BLaER1 treated with 17β-estradiol and CSF1 and Interleukin-3, amounts not matched to agents 10 nM and 100 nM (cell line): ENCODE measurements around the gene PDHA1.
A peak's percentile ranks its signal among the peaks of the same experiment; 100 is the strongest.

Experiments used
- H3K27ac ChIP-seq, 11 experiments: shearing (Covaris generic); formaldehyde crosslinking; 2 replicates each; pipeline ENCODE4 v1.8.1; 2022
- H3K27me3 ChIP-seq, 11 experiments: shearing (Covaris generic); formaldehyde crosslinking; 2 replicates each; pipeline ENCODE4 v1.8.1; 2022
- H3K36me3 ChIP-seq, 11 experiments: shearing (Covaris generic); formaldehyde crosslinking; 2 replicates each; pipeline ENCODE4 v1.8.1; 2022
- H3K4me1 ChIP-seq, 10 experiments: shearing (Covaris generic); formaldehyde crosslinking; 2 replicates each; pipeline ENCODE4 v1.8.1; 2022
- H3K4me2 ChIP-seq, 11 experiments: shearing (Covaris generic); formaldehyde crosslinking; 2 replicates each; pipeline ENCODE4 v1.8.1; 2022
- H3K4me3 ChIP-seq, 10 experiments: shearing (Covaris generic); formaldehyde crosslinking; 2 replicates each; pipeline ENCODE4 v1.8.1; 2022
- H3K9ac ChIP-seq, 11 experiments: shearing (Covaris generic); formaldehyde crosslinking; 2 replicates each; pipeline ENCODE4 v1.8.1; 2022
- H3K9me3 ChIP-seq, 11 experiments: shearing (Covaris generic); formaldehyde crosslinking; replicated peaks in 1 of 11; 2 replicates each; pipeline ENCODE4 v1.8.1; 2022
- H4K20me1 ChIP-seq, 11 experiments: shearing (Covaris generic); formaldehyde crosslinking; 2 replicates each; pipeline ENCODE4 v1.8.1; 2022
- Cebpa-rat ChIP-seq, 11 experiments: shearing (Covaris generic); IDR thresholded peaks; 2 replicates each; pipeline ENCODE4 v1.8.1; 2022

Gene PDHA1

GRCh38 chrX:19361701-19362100 lies 18.0 kb downstream of the PDHA1 start:
- no peak overlapping the region for H3K4me3 ChIP-seq
- no peak overlapping the region for H3K9ac ChIP-seq
- TF ChIP-seq Cebpa-rat (IDR thresholded peaks at IDR 0.05): no peak
- H3K4me1 ChIP-seq: no peaks in the 10 kb centered on the region
- no peak overlapping the region for H3K4me2 ChIP-seq
- peaks cover 0 to 13% (median 0%) of the 10 kb centered on the region in 11 experiments; a peak in 4 of 22 replicates for H4K20me1 ChIP-seq
- H3K27ac ChIP-seq: no peak overlapping the region
- peaks cover 0 to 8% (median 0%) of the 10 kb centered on the region in 11 experiments; a peak in 3 of 22 replicates for H3K9me3 ChIP-seq
- H3K36me3 ChIP-seq: peaks cover 45 to 98% (median 80%) of the 10 kb centered on the region in 11 experiments
- peaks cover 0 to 3% (median 0%) of the 10 kb centered on the region in 11 experiments; a peak in 1 of 22 replicates for H3K27me3 ChIP-seq

GRCh38 chrX:19368576-19368975 lies 24.8 kb downstream of the PDHA1 start:
- H3K4me1 ChIP-seq: peaks cover 0 to 13% (median 6%) of the 10 kb centered on the region in 10 experiments; a peak in 16 of 20 replicates
- peaks cover 0 to 8% (median 0%) of the 10 kb centered on the region in 11 experiments; a peak in 3 of 22 replicates for H3K9me3 ChIP-seq
- H3K36me3 ChIP-seq: peaks cover 0 to 33% (median 16%) of the 10 kb centered on the region in 11 experiments; a peak in 14 of 22 replicates
- H3K9ac ChIP-seq: no peak overlapping the region
- H3K4me2 ChIP-seq: no peak overlapping the region
- TF ChIP-seq Cebpa-rat (IDR thresholded peaks at IDR 0.05): no peak
- H3K4me3 ChIP-seq: no peak overlapping the region
- no peaks in the 10 kb centered on the region for H4K20me1 ChIP-seq
- H3K27ac ChIP-seq: no peak overlapping the region
- H3K27me3 ChIP-seq: no peaks in the 10 kb centered on the region

- no peaks in the 10 kb centered on the region for H4K20me1 ChIP-seq
- H3K27me3 ChIP-seq: peaks cover 0 to 5% (median 0%) of the 10 kb centered on the region in 11 experiments; a peak in 2 of 22 replicates
- no peak overlapping the region for H3K27ac ChIP-seq
- H3K4me3 ChIP-seq: no peak overlapping the region
- no peak for TF ChIP-seq Cebpa-rat (IDR thresholded peaks at IDR 0.05)
- no peak overlapping the region for H3K9ac ChIP-seq
- peaks cover 0 to 15% (median 7%) of the 10 kb centered on the region in 10 experiments; a peak in 16 of 20 replicates for H3K4me1 ChIP-seq
- peaks cover 0 to 8% (median 0%) of the 10 kb centered on the region in 11 experiments; a peak in 3 of 22 replicates for H3K9me3 ChIP-seq
- peaks cover 0 to 24% (median 10%) of the 10 kb centered on the region in 11 experiments; a peak in 8 of 22 replicates for H3K36me3 ChIP-seq
- H3K4me2 ChIP-seq: no peak overlapping the region
These were observed 26.3 kb downstream of the PDHA1 start for GRCh38 chrX:19370061-19370460.

- Histone ChIP-seq H3K9ac (peak overlapping the region in 10 of 11 experiments; percentile 62 to 78 (median 72); a peak in 19 of 22 replicates), H3K4me2 (peak overlapping the region; percentile 83 to 94 (median 87))
These were observed 28.4 kb downstream of the PDHA1 start for GRCh38 chrX:19372170-19372546.

GRCh38 chrX:19372547-19373331 lies 29.0 kb downstream of the PDHA1 start:
- Histone ChIP-seq H4K20me1 (no peaks in the 10 kb centered on the region), H3K27me3 (peaks cover 0 to 5% (median 0%) of the 10 kb centered on the region in 11 experiments; a peak in 2 of 22 replicates), H3K36me3 (peaks cover 0 to 7% (median 0%) of the 10 kb centered on the region in 11 experiments; a peak in 2 of 22 replicates), H3K9me3 (peaks cover 0 to 2% (median 0%) of the 10 kb centered on the region in 11 experiments; a peak in 1 of 22 replicates), H3K4me1 (peaks cover 0 to 15% (median 7%) of the 10 kb centered on the region in 10 experiments; a peak in 16 of 20 replicates), H3K9ac (peak overlapping the region in 10 of 11 experiments; percentile 62 to 78 (median 72); a peak in 20 of 22 replicates), H3K27ac (peak overlapping the region in 10 of 11 experiments; percentile 40 to 76 (median 72); a peak in 18 of 22 replicates), H3K4me2 (peak overlapping the region; percentile 83 to 94 (median 87)), H3K4me3 (peak overlapping the region; percentile 41 to 70 (median 57))
- TF ChIP-seq Cebpa-rat (IDR thresholded peaks at IDR 0.05): no peak

More at GRCh38 chrX:19372170-19372546, 28.4 kb downstream of the PDHA1 start:
- Histone ChIP-seq H3K4me3 (peak overlapping the region; percentile 41 to 70 (median 57)), H3K27ac (peak overlapping the region in 10 of 11 experiments; percentile 40 to 76 (median 72); a peak in 17 of 22 replicates), H4K20me1 (no peaks in the 10 kb centered on the region), H3K36me3 (peaks cover 0 to 7% (median 0%) of the 10 kb centered on the region in 11 experiments; a peak in 2 of 22 replicates), H3K4me1 (peaks cover 0 to 15% (median 7%) of the 10 kb centered on the region in 10 experiments; a peak in 16 of 20 replicates), H3K9me3 (no peaks in the 10 kb centered on the region), H3K27me3 (peaks cover 0 to 5% (median 0%) of the 10 kb centered on the region in 11 experiments; a peak in 2 of 22 replicates)
- TF ChIP-seq Cebpa-rat (IDR thresholded peaks at IDR 0.05): no peak

GRCh38 chrX:19373351-19373891 lies 29.7 kb downstream of the PDHA1 start:
- Histone ChIP-seq H3K27me3 (peaks cover 0 to 5% (median 0%) of the 10 kb centered on the region in 11 experiments; a peak in 2 of 22 replicates), H3K9ac (peak overlapping the region in 6 of 11 experiments; percentile 18 to 48 (median 40); a peak in 5 of 22 replicates), H3K36me3 (peaks cover 0 to 7% (median 0%) of the 10 kb centered on the region in 11 experiments; a peak in 2 of 22 replicates), H4K20me1 (no peaks in the 10 kb centered on the region), H3K27ac (peak overlapping the region in 8 of 11 experiments; percentile 27 to 67 (median 45); a peak in 15 of 22 replicates), H3K4me2 (peak overlapping the region; percentile 57 to 73 (median 62)), H3K4me1 (peaks cover 0 to 15% (median 7%) of the 10 kb centered on the region in 10 experiments; a peak in 16 of 20 replicates), H3K9me3 (peaks cover 0 to 8% (median 1%) of the 10 kb centered on the region in 11 experiments; a peak in 4 of 22 replicates), H3K4me3 (peak overlapping the region in 5 of 10 experiments; percentile 10 to 70 (median 32); a peak in 5 of 20 replicates)
- TF ChIP-seq Cebpa-rat (IDR thresholded peaks at IDR 0.05): no peak

GRCh38 chrX:19375546-19375945 lies 31.8 kb downstream of the PDHA1 start:
- H4K20me1 ChIP-seq: no peaks in the 10 kb centered on the region
- no peaks in the 10 kb centered on the region for H3K36me3 ChIP-seq
- H3K4me2 ChIP-seq: no peak overlapping the region
- peaks cover 0 to 5% (median 0%) of the 10 kb centered on the region in 11 experiments; a peak in 2 of 22 replicates for H3K27me3 ChIP-seq
- H3K4me1 ChIP-seq: peaks cover 0 to 15% (median 6%) of the 10 kb centered on the region in 10 experiments; a peak in 16 of 20 replicates
- no peak overlapping the region for H3K27ac ChIP-seq
- H3K4me3 ChIP-seq: no peak overlapping the region
- H3K9me3 ChIP-seq: peaks cover 0 to 12% (median 4%) of the 10 kb centered on the region in 11 experiments; a peak in 5 of 22 replicates
- H3K9ac ChIP-seq: no peak overlapping the region
- no peak for TF ChIP-seq Cebpa-rat (IDR thresholded peaks at IDR 0.05)

- Histone ChIP-seq H3K27ac (no peak overlapping the region), H4K20me1 (no peaks in the 10 kb centered on the region), H3K4me1 (peaks cover 0 to 7% (median 6%) of the 10 kb centered on the region in 10 experiments; a peak in 15 of 20 replicates), H3K4me2 (no peak overlapping the region), H3K9me3 (peaks cover 0 to 12% (median 4%) of the 10 kb centered on the region in 11 experiments; a peak in 5 of 22 replicates), H3K27me3 (peaks cover 0 to 5% (median 0%) of the 10 kb centered on the region in 11 experiments; a peak in 4 of 22 replicates), H3K4me3 (no peak overlapping the region), H3K36me3 (no peaks in the 10 kb centered on the region), H3K9ac (no peak overlapping the region)
- TF ChIP-seq Cebpa-rat (IDR thresholded peaks at IDR 0.05): no peak
These were observed 34.1 kb downstream of the PDHA1 start for GRCh38 chrX:19377799-19378198.
